Gastrocnemius medialis (tissue), 4 donors: Measurements from ENCODE around the gene MKNK1. TPM values are rescaled to one million over a fixed set of nuclear protein-coding genes. Genes with fewer than 3 reads are reported as not detected.

Experiments used
- ATAC-seq, 2 donors: fragments of 150-250 bp; one replicate each; pipeline ENCODE4 v1.9.1; 2016
- DNase-seq, 2 donors: peaks; one replicate each; pipeline ENCODE4 v3.0.0-alpha.2; 2019
- H3K27ac ChIP-seq, 4 donors: fragments of 200-600 bp; sonication (generic); 1 replicate in 1 of 4; 2 replicates in 3 of 4; pipeline ENCODE4 v1.5.1; 2016 to 2018; ENCODE audit warnings: mild to moderate bottlenecking in 2 of 4, moderate library complexity in 1 of 4
- H3K27me3 ChIP-seq, 3 donors: fragments of 200-600 bp; sonication (generic) in 2 of 3; 1 replicate in 1 of 3; 2 replicates in 2 of 3; pipeline versions ENCODE4 v1.5.1 to v1.6.0; 2016 to 2019; ENCODE audit warnings: mild to moderate bottlenecking in 1 of 3, moderate library complexity in 1 of 3
- H3K36me3 ChIP-seq, 2 donors: fragments of 200-600 bp; sonication (generic) in 1 of 2; one replicate each; pipeline ENCODE4 v1.5.1; 2017 to 2018
- H3K4me1 ChIP-seq, 2 donors: fragments of 200-600 bp; sonication (generic) in 1 of 2; one replicate each; pipeline ENCODE4 v1.5.1; 2016 to 2017; ENCODE audit warnings: mild to moderate bottlenecking in 2 of 2
- H3K4me3 ChIP-seq, 4 donors: fragments of 200-600 bp; sonication (generic) in 3 of 4; 1 replicate in 1 of 4; 2 replicates in 3 of 4; pipeline ENCODE4 v1.5.1; 2016 to 2019; ENCODE audit warnings: mild to moderate bottlenecking in 2 of 4
- H3K9me3 ChIP-seq, 3 donors: fragments of 200-600 bp; sonication (generic) in 2 of 3; 1 replicate in 1 of 3; 2 replicates in 2 of 3; pipeline ENCODE4 v1.5.1; 2016 to 2019
- POLR2A ChIP-seq, 2 donors: fragments of 450-650 bp; IDR thresholded peaks; one replicate each; pipeline ENCODE4 v1.6.1; 2017; ENCODE audit warnings: antibody characterized with exemption in 2 of 2, mild to moderate bottlenecking in 2 of 2, moderate library complexity in 2 of 2
- in situ Hi-C, 4 donors: fragments of 200-750 bp; cut with MboI; loops; one replicate each; pipeline versions ENCODE4 v1.15.0 to v1.8.0; 2017; ENCODE audit warnings: low sequenced_read_pairs in 4 of 4
- intact Hi-C: fragments of 100-400 bp; cut with DNase I; formaldehyde crosslinking; loops from one replicate; pipeline ENCODE4 v1.15.1; 2023; ENCODE audit warnings: low total_unique reads
- total RNA-seq, 4 donors: library from RNA; depleted of rRNA; stranded (reverse); fragments of >200 nt; gene quantifications; one replicate each; pipeline versions ENCODE4 v1.1.0 to v1.2.3, GENCODE V29; 2016
- TF ChIP-seq, protein P1 (sequence below), 5 experiments: fragments of 450-650 bp in 3 of 5; fragments of 200-600 bp in 2 of 5; sonication (generic) in 2 of 5; IDR thresholded peaks in 4 of 5; conservative IDR thresholded peaks in 1 of 5; 1 replicate in 4 of 5; 2 replicates in 1 of 5; pipeline ENCODE4 v1.5.1; 2016 to 2019; ENCODE audit warnings: antibody characterized with exemption in 5 of 5, mild to moderate bottlenecking in 3 of 5, moderate library complexity in 3 of 5

The MKNK1 gene
- total RNA-seq, 4 donors from 2014 or later: 23.7 to 63.5 (median 43.4) TPM

DNA sequence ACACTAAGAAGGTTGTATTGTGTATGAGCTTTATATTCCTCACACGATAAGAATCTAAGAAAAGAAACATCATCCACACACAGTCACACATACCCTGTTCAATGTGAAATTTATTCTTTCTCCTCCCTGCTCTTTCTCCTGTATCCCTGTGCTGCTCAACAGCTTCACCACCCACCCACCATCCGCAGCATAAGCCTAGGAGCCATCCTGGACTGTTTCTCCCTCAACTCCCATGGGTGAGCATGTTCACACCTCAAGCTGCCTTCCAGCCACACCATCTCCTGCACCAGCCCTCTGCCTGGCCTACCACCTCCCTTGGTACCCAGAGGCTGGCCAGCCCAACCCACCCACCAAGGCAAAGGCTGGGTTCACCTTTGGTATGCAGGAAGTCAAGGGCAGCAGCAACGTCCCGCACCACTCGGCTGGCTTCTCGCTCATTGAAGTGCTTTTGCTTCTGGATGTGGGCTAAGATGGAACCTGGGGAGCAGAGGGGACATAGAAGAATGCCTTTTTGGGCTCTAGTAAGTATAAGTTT, 32.3 kb downstream of the MKNK1 start:
- H3K4me1 ChIP-seq: peaks cover 0 to 12% of the 10 kb centered on the region in 2 donors

DNA sequence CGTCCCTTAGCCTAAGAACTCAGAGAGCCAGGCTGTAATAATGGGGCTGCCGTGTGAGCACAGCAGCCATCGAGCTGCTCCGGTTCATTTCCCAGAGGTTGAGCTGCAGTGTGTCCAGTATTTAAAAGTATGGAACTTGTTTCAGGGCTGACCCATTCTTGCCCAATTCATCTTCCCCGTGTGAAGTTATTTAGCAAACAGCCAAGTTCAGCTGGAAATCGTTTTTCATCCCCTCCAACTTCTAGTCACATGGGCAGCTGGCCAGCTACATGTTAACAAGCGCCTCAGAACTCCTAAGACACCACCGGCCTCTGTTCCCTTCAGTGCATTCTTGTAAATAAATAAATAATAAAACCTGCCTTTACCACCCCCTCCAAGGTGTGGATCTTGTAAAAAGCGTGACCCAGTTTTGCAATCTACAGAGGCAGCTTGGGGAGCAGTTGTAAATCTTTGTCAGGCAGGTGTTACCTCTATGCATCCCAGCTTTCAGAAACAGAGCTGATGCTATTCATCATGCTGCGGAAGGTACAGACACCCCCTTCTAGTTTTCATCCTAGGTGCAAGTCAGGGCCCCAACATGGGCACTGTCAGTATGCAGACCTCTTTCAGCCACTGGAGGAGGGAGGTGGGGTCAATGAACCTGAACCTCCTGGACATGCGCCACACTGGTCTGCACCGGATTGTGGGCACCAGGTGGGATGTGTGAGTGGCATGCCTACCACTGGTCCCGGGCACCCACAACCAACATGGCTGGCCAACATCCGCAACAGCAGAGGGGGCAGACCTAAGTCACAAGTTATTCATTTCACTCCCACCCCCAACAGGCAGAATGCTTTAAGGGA, 34.0 kb downstream of the MKNK1 start:
- TF ChIP-seq, protein P1, sequence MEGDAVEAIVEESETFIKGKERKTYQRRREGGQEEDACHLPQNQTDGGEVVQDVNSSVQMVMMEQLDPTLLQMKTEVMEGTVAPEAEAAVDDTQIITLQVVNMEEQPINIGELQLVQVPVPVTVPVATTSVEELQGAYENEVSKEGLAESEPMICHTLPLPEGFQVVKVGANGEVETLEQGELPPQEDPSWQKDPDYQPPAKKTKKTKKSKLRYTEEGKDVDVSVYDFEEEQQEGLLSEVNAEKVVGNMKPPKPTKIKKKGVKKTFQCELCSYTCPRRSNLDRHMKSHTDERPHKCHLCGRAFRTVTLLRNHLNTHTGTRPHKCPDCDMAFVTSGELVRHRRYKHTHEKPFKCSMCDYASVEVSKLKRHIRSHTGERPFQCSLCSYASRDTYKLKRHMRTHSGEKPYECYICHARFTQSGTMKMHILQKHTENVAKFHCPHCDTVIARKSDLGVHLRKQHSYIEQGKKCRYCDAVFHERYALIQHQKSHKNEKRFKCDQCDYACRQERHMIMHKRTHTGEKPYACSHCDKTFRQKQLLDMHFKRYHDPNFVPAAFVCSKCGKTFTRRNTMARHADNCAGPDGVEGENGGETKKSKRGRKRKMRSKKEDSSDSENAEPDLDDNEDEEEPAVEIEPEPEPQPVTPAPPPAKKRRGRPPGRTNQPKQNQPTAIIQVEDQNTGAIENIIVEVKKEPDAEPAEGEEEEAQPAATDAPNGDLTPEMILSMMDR (IDR thresholded peaks at IDR 0.05 in 4 of 5, conservative IDR thresholded peaks at IDR 0.05 in 1 of 5): no peak
- no peak for TF ChIP-seq POLR2A (IDR thresholded peaks at IDR 0.05)
- Histone ChIP-seq H3K27me3 (no peaks in the 10 kb centered on the region), H3K36me3 (peaks cover 0 to 62% of the 10 kb centered on the region in 2 donors), H3K4me3 (no peak overlapping the region), H3K4me1 (peaks cover 0 to 9% of the 10 kb centered on the region in 2 donors), H3K9me3 (no peaks in the 10 kb centered on the region), H3K27ac (no peak overlapping the region)
- DNase-seq (no peak), ATAC-seq (no peak)
- intact Hi-C loops (no loop called here), in situ Hi-C loops (no loop called here)

More for the DNA sequence above, 32.3 kb downstream of the MKNK1 start:
- in situ Hi-C loops (no loop called here), intact Hi-C loops (no loop called here)
- TF ChIP-seq, protein P1 (IDR thresholded peaks at IDR 0.05 in 4 of 5, conservative IDR thresholded peaks at IDR 0.05 in 1 of 5): no peak
- no peak for TF ChIP-seq POLR2A (IDR thresholded peaks at IDR 0.05)
- Histone ChIP-seq H3K27ac (no peak overlapping the region), H3K4me3 (no peak overlapping the region), H3K27me3 (no peaks in the 10 kb centered on the region), H3K36me3 (peaks cover 0 to 63% of the 10 kb centered on the region in 2 donors), H3K9me3 (no peaks in the 10 kb centered on the region)
- DNase-seq (no peak), ATAC-seq (no peak)

DNA sequence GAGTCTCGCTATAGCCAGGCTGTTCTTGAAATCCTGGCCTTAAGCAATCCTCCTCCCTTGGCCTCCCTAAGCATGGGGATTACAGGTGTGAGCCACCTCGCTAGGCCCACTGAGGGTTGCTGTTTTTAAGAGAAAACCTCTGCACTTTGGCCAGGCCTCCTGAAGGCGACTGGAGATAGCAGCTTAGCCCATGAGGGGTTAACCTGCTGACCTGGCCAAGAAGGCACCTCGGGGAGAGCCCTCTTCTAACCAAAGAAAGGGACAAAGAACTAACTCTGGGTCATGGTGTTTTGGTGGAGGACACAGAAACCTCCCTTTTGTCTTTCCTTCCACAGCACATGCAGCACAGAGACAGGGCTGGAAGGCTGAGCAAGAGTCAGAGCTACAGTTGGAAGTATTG, 35.0 kb downstream of the MKNK1 start:
- no peak overlapping the region for H3K27ac ChIP-seq
- in situ Hi-C loops (no loop called here), intact Hi-C loops (no loop called here)
- peaks cover 0 to 7% of the 10 kb centered on the region in 2 donors for H3K4me1 ChIP-seq
- no peaks in the 10 kb centered on the region for H3K27me3 ChIP-seq
- no peak for DNase-seq
- TF ChIP-seq POLR2A (IDR thresholded peaks at IDR 0.05): no peak
- TF ChIP-seq, protein P1 (IDR thresholded peaks at IDR 0.05 in 4 of 5, conservative IDR thresholded peaks at IDR 0.05 in 1 of 5): no peak
- no peak for ATAC-seq
- peaks cover 0 to 60% of the 10 kb centered on the region in 2 donors for H3K36me3 ChIP-seq
- H3K4me3 ChIP-seq: no peak overlapping the region
- no peaks in the 10 kb centered on the region for H3K9me3 ChIP-seq

DNA sequence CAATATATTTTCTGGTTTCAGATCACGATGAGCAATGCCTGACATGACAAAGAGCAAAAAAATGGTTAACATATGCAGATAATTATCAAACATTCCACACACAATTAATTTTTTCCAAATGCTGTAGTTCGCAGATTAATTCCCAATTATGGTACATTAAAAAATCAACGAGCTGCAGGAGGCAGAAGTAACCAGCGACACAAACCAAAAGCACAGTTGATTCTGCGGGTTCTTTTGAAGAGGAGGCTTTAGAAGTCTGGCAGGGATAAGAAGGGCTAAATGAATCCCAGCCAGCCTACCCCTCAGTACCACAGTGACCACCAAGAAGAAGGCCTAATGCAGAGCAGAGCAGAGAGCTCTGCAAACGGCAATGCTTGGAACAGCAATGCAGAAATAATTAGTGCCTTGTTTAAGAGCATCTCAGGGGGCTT, 35.6 kb downstream of the MKNK1 start:
- no peak for ATAC-seq
- in situ Hi-C loops: no loop called here
- no peak overlapping the region for H3K27ac ChIP-seq

More for the DNA sequence above, 35.6 kb downstream of the MKNK1 start:
- Histone ChIP-seq H3K4me3 (no peak overlapping the region), H3K9me3 (no peaks in the 10 kb centered on the region), H3K36me3 (peaks cover 0 to 63% of the 10 kb centered on the region in 2 donors), H3K4me1 (peaks cover 0 to under 1% of the 10 kb centered on the region in 2 donors), H3K27me3 (no peaks in the 10 kb centered on the region)
- DNase-seq: no peak
- no peak for TF ChIP-seq POLR2A (IDR thresholded peaks at IDR 0.05)
- TF ChIP-seq, protein P1 (IDR thresholded peaks at IDR 0.05 in 4 of 5, conservative IDR thresholded peaks at IDR 0.05 in 1 of 5): no peak
- intact Hi-C loops: no loop called here
